ENCODE results near the gene SETBP1.

SETBP1 gene

DNA sequence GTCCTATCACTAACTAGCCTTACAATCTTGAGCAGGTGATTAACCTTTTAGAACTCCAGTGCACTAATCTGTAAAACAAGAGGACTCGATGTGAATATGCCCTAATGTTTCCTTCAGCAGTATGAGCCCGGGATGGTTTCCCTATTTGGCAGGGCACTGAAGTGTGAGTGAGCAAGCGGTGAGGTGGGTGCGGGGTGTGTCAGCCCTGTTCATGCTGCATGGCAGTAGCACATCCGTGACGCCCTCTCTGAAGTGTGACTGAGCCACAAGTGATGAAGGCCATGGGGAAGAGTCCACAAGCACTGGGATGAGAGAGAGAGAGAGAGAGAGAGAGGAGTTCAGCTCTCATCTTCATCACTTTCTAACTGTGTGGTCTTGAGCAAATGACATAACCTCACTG, 168.7 kb downstream of the SETBP1 start:
- TF ChIP-seq, protein P1, sequence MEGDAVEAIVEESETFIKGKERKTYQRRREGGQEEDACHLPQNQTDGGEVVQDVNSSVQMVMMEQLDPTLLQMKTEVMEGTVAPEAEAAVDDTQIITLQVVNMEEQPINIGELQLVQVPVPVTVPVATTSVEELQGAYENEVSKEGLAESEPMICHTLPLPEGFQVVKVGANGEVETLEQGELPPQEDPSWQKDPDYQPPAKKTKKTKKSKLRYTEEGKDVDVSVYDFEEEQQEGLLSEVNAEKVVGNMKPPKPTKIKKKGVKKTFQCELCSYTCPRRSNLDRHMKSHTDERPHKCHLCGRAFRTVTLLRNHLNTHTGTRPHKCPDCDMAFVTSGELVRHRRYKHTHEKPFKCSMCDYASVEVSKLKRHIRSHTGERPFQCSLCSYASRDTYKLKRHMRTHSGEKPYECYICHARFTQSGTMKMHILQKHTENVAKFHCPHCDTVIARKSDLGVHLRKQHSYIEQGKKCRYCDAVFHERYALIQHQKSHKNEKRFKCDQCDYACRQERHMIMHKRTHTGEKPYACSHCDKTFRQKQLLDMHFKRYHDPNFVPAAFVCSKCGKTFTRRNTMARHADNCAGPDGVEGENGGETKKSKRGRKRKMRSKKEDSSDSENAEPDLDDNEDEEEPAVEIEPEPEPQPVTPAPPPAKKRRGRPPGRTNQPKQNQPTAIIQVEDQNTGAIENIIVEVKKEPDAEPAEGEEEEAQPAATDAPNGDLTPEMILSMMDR (IDR thresholded peaks at IDR 0.05; ENCODE audit: control insufficient read depth, extremely low read depth, insufficient read depth): no peak
- no peak overlapping the region for H3K4me3 ChIP-seq (ENCODE audit: low read depth, low read length)
- DNase-seq (ENCODE audit: low read depth): no peak

DNA sequence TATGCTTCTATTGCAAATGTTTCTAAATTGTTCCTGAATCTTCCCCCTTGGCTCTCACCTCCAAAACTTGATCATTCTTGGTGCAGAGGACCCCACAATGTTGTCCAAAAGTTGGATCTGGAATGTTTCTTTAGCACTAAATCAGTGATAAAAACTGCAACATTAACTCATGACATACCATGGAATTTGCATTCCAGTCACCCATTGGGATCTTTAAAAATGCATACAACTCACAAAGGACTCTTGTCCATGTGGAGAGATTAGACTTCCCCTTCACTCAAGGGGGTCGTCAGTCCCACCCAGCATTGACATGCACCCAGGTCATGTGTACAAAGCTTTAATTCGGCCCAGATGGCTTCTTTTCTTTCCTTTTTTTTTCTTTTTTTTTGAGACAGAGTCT, 169.3 kb downstream of the SETBP1 start:
- TF ChIP-seq, protein P1 (IDR thresholded peaks at IDR 0.05; ENCODE audit: control insufficient read depth, extremely low read depth, insufficient read depth): no peak
- DNase-seq (ENCODE audit: low read depth): no peak
- H3K4me3 ChIP-seq (ENCODE audit: low read depth, low read length): no peak overlapping the region

DNA sequence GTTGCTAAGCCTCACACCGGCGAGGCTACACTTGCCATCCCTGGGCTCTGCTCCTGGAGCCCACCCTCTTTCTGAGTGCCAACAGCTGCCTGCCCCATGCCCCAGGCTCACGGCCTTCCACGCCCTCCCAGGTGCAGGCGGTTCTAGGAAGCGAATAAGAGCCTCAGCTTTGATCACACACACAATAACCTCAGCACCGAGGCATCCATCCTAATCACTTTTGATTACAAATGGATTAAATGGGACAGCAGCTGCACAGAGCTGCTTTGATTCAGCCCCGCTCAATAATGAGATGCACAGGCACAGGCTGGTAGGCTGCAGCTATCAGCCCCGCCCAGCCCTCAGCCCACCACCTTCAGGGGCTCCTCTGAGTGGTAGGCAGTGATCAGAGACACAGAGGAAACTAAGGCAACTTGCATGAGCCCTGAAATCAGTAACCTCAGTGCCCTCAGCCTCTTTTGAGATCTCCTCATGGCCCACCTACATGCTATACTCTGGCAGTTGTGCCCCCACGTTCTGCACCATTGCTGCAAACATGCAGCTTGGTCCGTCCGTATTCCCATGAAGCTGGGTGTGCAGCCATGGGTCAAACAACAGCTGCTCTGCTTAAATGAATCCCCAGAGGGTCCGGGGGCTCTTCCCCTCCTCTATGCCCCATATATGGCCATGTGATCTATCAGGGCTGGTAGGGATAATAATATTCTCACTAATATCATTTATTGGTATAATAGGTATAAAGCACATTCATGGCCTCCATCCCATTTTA, 171.4 kb downstream of the SETBP1 start:
- DNase-seq (ENCODE audit: low read depth): no peak
- TF ChIP-seq, protein P1 (IDR thresholded peaks at IDR 0.05; ENCODE audit: control insufficient read depth, extremely low read depth, insufficient read depth): no peak
- H3K4me3 ChIP-seq (ENCODE audit: low read depth, low read length): no peak overlapping the region

DNA sequence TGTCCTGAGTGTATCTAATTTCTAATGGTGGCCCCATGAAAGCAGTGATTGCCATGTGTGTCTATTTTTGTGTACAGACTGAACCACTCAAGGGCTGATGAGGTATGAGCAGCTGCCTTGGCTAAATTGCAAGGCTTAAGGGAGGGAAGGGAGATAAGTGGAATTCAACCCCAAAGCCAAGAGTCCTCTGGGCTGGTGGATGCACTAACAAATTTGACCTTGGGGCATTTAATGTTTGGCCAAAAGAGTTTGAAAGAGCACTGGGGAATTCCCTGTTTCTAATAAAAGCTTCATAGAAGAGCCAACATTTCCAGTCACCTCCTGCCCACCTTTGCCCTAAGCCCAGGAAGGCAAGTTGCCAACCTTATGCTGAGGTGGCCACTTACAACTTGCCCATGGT, 172.1 kb downstream of the SETBP1 start:
- no peak for DNase-seq (ENCODE audit: low read depth)
- TF ChIP-seq, protein P1 (IDR thresholded peaks at IDR 0.05; ENCODE audit: control insufficient read depth, extremely low read depth, insufficient read depth): no peak
- H3K4me3 ChIP-seq (ENCODE audit: low read depth, low read length): no peak overlapping the region

DNA sequence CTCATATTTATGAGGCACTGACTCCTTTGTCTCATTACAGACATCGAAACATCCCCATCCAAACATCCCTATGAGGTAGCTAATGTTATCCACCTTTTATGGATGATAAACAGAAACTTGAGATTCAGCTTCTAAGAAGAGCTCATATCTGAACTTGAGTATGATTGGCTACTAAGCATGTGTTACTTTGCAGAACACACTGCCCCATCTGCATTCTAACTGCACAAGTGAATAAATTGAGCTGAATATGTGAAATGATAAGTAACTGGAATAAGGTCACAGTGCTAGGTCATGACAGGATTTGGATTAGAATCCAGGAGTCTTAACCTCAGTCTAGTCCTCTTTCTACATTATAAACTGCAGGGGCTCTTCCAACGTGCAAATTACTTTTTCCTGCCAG, 172.7 kb downstream of the SETBP1 start:
- DNase-seq (ENCODE audit: low read depth): no peak
- H3K4me3 ChIP-seq (ENCODE audit: low read depth, low read length): no peak overlapping the region
- TF ChIP-seq, protein P1 (IDR thresholded peaks at IDR 0.05; ENCODE audit: control insufficient read depth, extremely low read depth, insufficient read depth): no peak

DNA sequence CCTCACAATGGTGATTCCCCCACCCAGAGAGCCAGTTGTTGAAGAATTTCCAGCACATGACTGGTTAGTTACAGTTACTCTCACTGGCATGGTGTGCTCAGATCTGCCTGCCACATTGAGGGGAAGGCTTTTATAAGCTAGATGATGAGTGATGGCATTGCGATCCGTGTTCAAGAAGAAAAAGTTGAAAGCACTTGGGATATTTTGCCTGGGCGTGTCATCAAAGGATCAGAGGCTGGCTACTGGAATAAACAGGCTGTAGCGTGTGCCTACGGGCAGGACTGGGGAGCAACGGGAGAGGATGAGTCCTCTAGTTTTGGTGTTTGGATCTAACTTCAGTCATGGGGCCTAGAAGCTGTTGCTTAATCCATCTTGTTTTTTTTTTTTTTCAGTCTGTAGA, 175.0 kb downstream of the SETBP1 start:
- DNase-seq (ENCODE audit: low read depth): no peak
- TF ChIP-seq, protein P1 (IDR thresholded peaks at IDR 0.05; ENCODE audit: control insufficient read depth, extremely low read depth, insufficient read depth): no peak
- no peak overlapping the region for H3K4me3 ChIP-seq (ENCODE audit: low read depth, low read length)

DNA sequence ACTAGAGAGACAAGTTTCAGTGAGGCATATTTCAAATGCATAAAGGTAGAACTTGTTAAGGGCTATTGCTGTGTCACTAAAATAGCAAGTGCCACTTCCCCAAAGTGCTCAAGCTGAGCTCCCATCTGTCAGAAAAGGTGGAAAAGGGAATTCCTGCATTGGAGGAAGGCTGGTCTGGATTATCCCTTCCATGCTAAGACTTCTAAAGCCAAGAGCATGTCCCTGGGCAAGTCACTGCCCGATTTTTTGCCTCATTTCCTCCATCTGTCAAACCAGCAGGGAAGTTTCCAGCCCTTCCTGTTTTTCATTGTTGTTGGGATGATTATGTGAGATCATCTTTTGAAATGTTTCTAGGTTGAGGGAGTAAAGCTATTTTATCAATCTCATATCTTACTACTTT, 175.5 kb downstream of the SETBP1 start:
- no peak overlapping the region for H3K4me3 ChIP-seq (ENCODE audit: low read depth, low read length)
- TF ChIP-seq, protein P1 (IDR thresholded peaks at IDR 0.05; ENCODE audit: control insufficient read depth, extremely low read depth, insufficient read depth): no peak
- no peak for DNase-seq (ENCODE audit: low read depth)
